GM19468 (cell line): ENCODE measurements around the gene FTH1.

Experiments used
- ATAC-seq: cut with Tn5 transposase; IDR thresholded peaks from one replicate; pipeline ENCODE4 v1.9.1; 2021; ENCODE audit warnings: mild to moderate bottlenecking, moderate library complexity, moderate number of reproducible peaks; ENCODE audit not compliant: unreplicated experiment; ENCODE audit errors: extremely low read depth

FTH1 gene

GRCh38 chr11:61951484-61952135 lies 15.8 kb downstream of the FTH1 start:
- ATAC-seq = no peak

- no peak for ATAC-seq
Observed at GRCh38 chr11:61950035-61950547, 17.3 kb downstream of the FTH1 start, which contains the start of gene BEST1. Gene BEST1 (plus strand): TSS chr11:61950351. CDS start chr11:61951807, 1,456 bp downstream.

- ATAC-seq = no peak
Observed at GRCh38 chr11:61949169-61950034, 18.0 kb downstream of the FTH1 start.

GRCh38 chr11:61948505-61948904 lies 18.9 kb downstream of the FTH1 start:
- no peak for ATAC-seq

GRCh38 chr11:61947486-61948210 lies 19.8 kb downstream of the FTH1 start:
- ATAC-seq = no peak

GRCh38 chr11:61946894-61947293 lies 20.5 kb downstream of the FTH1 start:
- no peak for ATAC-seq

GRCh38 chr11:61945191-61945590 lies 22.2 kb downstream of the FTH1 start:
- no peak for ATAC-seq

- no peak for ATAC-seq
Observed at GRCh38 chr11:61940466-61940865, 27.0 kb downstream of the FTH1 start.

- no peak for ATAC-seq
Observed at GRCh38 chr11:61935861-61936260, 31.6 kb downstream of the FTH1 start.

- ATAC-seq = no peak
Observed at GRCh38 chr11:61930933-61931332, 36.5 kb downstream of the FTH1 start.

GRCh38 chr11:61928606-61929005 lies 38.8 kb downstream of the FTH1 start:
- no peak for ATAC-seq

GRCh38 chr11:61927501-61927900 lies 39.9 kb downstream of the FTH1 start:
- ATAC-seq = no peak

GRCh38 chr11:61926235-61926634 lies 41.2 kb downstream of the FTH1 start:
- no peak for ATAC-seq

- ATAC-seq = no peak
Observed at GRCh38 chr11:61925736-61926135, 41.7 kb downstream of the FTH1 start.

GRCh38 chr11:61924064-61924455 lies 43.4 kb downstream of the FTH1 start:
- ATAC-seq = no peak

GRCh38 chr11:61923166-61924063 lies 44.0 kb downstream of the FTH1 start:
- ATAC-seq = no peak

- no peak for ATAC-seq
Observed at GRCh38 chr11:61922539-61922938, 44.9 kb downstream of the FTH1 start.

- no peak for ATAC-seq
Observed at GRCh38 chr11:61921446-61921845, 46.0 kb downstream of the FTH1 start.

GRCh38 chr11:61919705-61920631 lies 47.5 kb downstream of the FTH1 start:
- no peak for ATAC-seq
